Stimulated activated CD8-positive, alpha-beta memory T cell treated with anti-CD3 and anti-CD28 coated beads, Interleukin-7, amount 100 ng/mL, for 4 hours (primary cell): Measurements from ENCODE around the gene PEX14.

Source experiments
- DNase-seq, 2 donors: peaks; one replicate each; pipeline ENCODE4 v3.0.0-alpha.2; 2020; ENCODE audit warnings: low read depth in 2 of 2

PEX14 gene

GRCh38 chr1:10678852-10679251, 204.1 kb downstream of the PEX14 start:
- DNase-seq: no peak

GRCh38 chr1:10679496-10680220, 204.9 kb downstream of the PEX14 start:
- DNase-seq: no peak
